Natural killer cell treated with Interleukin-12 subunit alpha and Interleukin-12 subunit beta and Interleukin-15 and Interleukin-18, amount 100 ng/mL, for 72 hours (primary cell): ENCODE results near the gene PRKACB. TPM values are rescaled to one million over a fixed set of nuclear protein-coding genes. Genes with fewer than 3 reads are reported as not detected.

ENCODE experiments used
- ATAC-seq, 2 donors: fragments of 150-1000 bp; cut with Tn5 transposase in 1 of 2; sonication (Bioruptor Pico), chemical (Tn5 transposase) in 1 of 2; 2 replicates each; pipeline ENCODE4 v1.10.0; 2021
- DNase-seq: peaks from one replicate; pipeline ENCODE4 v3.0.0; 2022; ENCODE audit warnings: low spot score
- H3K27ac Mint-ChIP-seq, 2 donors: 1 replicate in 1 of 2; 2 replicates in 1 of 2; pipeline ENCODE4 v1.8.0; 2022; ENCODE audit warnings: mixed read lengths in 2 of 2, mild to moderate bottlenecking in 1 of 2, moderate library complexity in 1 of 2
- H3K27me3 Mint-ChIP-seq, 2 donors: 1 replicate in 1 of 2; 2 replicates in 1 of 2; pipeline ENCODE4 v1.8.0; 2022; ENCODE audit warnings: mixed read lengths in 2 of 2
- H3K36me3 Mint-ChIP-seq: one replicate; pipeline ENCODE4 v1.8.0; 2022; ENCODE audit warnings: mixed read lengths
- H3K4me1 Mint-ChIP-seq, 2 donors: 1 replicate in 1 of 2; 2 replicates in 1 of 2; pipeline ENCODE4 v1.8.0; 2022; ENCODE audit warnings: low read depth in 2 of 2, mixed read lengths in 2 of 2, mild to moderate bottlenecking in 1 of 2
- H3K4me3 Mint-ChIP-seq: one replicate; pipeline ENCODE4 v1.8.0; 2022; ENCODE audit warnings: mixed read lengths
- H3K9me3 Mint-ChIP-seq: 2 replicates; pipeline ENCODE4 v1.8.0; 2022; ENCODE audit warnings: mixed read lengths
- total RNA-seq, 2 donors: library from RNA; stranded (reverse); gene quantifications; one replicate each; pipeline ENCODE4 v1.2.3, GENCODE V29; 2022

Gene PRKACB
- total RNA-seq, 2 donors from 2014 or later = 46.6 to 65.9 TPM

DNA sequence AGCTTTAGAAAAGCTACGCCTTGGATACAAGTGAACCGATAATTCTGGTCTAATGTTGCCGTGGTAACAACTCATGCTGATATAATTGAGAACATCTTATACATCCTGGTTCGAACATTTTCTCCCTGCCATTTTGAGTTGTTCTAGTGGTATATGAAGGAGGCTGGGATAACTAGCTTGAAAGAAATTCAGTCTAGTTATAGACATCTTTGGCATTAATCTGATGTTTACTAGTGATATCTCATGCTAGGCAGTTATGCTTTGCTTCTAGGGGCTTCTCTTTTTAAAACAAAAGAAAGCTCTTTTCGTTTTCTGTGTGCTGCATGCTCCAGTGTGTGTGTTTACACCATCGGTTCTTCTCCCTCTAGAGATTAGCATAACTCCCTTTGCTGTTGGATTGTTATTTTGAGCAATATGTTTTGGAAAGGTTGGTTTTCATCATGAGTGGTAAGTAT lies 20.5 kb downstream of the PRKACB start:
- Mint-ChIP-seq H3K9me3 (no peaks in the 10 kb centered on the region), H3K36me3 (peaks cover 4% of the 10 kb centered on the region), H3K4me3 (peak overlapping the region; percentile 84), H3K27me3 (no peaks in the 10 kb centered on the region), H3K4me1 (peaks cover 64 to 80% of the 10 kb centered on the region in 2 donors), H3K27ac (peak overlapping the region; percentile 77 to 85)
- peak in 1 of 2 donors; percentile 45 for ATAC-seq
- no peak for DNase-seq

DNA sequence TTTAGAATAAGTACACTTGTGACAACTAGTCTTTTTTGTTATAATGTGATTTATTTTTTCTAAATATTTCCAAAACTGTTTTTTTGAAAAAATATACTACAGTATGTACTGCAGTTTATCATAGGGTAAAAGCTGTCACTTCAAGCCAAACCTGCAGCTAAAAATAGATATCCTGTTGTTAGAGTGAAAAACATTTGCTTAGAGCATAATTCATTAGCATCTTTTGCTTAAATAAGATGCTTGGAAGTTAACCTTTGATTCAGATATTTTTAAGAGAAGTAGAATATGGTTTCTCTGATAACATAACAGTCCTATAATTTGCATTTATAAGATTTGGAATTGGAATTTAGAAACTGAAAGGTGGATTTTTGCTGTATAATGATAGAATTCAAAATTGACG lies 21.5 kb downstream of the PRKACB start:
- no peak for ATAC-seq
- peak overlapping the region; percentile 79 to 84 for H3K27ac Mint-ChIP-seq
- H3K27me3 Mint-ChIP-seq = no peaks in the 10 kb centered on the region
- H3K4me1 Mint-ChIP-seq = peaks cover 68 to 80% of the 10 kb centered on the region in 2 donors
- H3K36me3 Mint-ChIP-seq = peaks cover 4% of the 10 kb centered on the region
- H3K4me3 Mint-ChIP-seq = peak overlapping the region; percentile 59
- no peaks in the 10 kb centered on the region for H3K9me3 Mint-ChIP-seq
- DNase-seq = no peak

GRCh38 chr1:84166797-84167196 lies 22.7 kb downstream of the PRKACB start:
- Mint-ChIP-seq H3K4me3 (peak overlapping the region; percentile 82), H3K27me3 (no peaks in the 10 kb centered on the region), H3K9me3 (no peaks in the 10 kb centered on the region), H3K27ac (peak overlapping the region; percentile 79 to 84), H3K36me3 (peaks cover 4% of the 10 kb centered on the region), H3K4me1 (peaks cover 64 to 77% of the 10 kb centered on the region in 2 donors)
- ATAC-seq (peak; percentile 56 to 83), DNase-seq (no peak)

DNA sequence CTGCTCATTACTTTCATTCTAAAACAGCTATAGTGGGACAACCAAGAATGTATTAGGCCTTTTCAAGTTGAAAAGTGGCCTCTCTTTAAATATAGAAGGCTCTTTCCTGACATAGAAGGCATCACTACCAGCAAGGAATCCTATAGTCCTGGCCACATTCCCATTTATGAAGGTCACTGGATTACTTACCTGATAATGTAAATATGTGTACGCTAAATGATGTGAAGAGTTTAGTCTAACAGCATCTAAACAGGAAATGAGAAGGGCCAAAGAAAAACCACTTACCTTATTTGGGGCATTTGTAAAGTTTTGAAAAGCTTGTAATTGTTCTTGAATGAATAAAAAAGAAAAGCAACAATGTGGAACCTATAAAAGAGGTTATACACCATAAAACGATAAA lies 24.7 kb downstream of the PRKACB start:
- H3K27ac Mint-ChIP-seq = peak overlapping the region; percentile 79 to 84
- H3K36me3 Mint-ChIP-seq = peaks cover under 1% of the 10 kb centered on the region
- peak overlapping the region; percentile 51 for H3K4me3 Mint-ChIP-seq
- DNase-seq (no peak), ATAC-seq (no peak)
- H3K27me3 Mint-ChIP-seq = no peaks in the 10 kb centered on the region
- no peaks in the 10 kb centered on the region for H3K9me3 Mint-ChIP-seq
- H3K4me1 Mint-ChIP-seq = peaks cover 48 to 63% of the 10 kb centered on the region in 2 donors

- Mint-ChIP-seq H3K36me3 (peaks cover 7% of the 10 kb centered on the region), H3K9me3 (no peaks in the 10 kb centered on the region), H3K27me3 (no peaks in the 10 kb centered on the region), H3K4me3 (no peak overlapping the region), H3K4me1 (peaks cover 46 to 59% of the 10 kb centered on the region in 2 donors), H3K27ac (peak overlapping the region in 1 of 2 donors; percentile 79)
- no peak for DNase-seq
- no peak for ATAC-seq
Measured at GRCh38 chr1:84170171-84170570, 26.1 kb downstream of the PRKACB start.

DNA sequence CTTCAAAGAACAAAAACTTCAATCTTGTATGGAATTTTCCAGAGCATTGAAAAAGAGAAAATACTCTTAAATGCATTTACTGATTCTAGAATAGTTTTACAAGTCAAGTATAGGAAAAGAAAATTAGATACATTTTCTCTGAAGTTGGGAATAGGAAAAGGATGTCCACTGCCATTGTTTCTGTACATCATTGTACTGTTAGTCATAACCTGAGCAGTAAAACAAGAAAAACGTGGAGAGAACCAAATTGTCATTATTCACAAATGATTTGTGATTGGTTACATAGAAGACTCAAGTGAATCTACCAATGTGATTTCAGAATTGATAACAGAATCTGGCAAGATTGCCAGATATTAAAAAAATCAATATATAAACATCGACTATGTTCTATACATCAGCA lies 27.4 kb downstream of the PRKACB start:
- Mint-ChIP-seq H3K27me3 (no peaks in the 10 kb centered on the region), H3K4me3 (no peak overlapping the region), H3K27ac (no peak overlapping the region), H3K4me1 (peaks cover 44 to 58% of the 10 kb centered on the region in 2 donors), H3K9me3 (no peaks in the 10 kb centered on the region), H3K36me3 (peaks cover 7% of the 10 kb centered on the region)
- DNase-seq (no peak), ATAC-seq (no peak)

- H3K27me3 Mint-ChIP-seq = no peaks in the 10 kb centered on the region
- H3K27ac Mint-ChIP-seq = peak overlapping the region in 1 of 2 donors; percentile 3
- no peak overlapping the region for H3K4me3 Mint-ChIP-seq
Measured at GRCh38 chr1:84174051-84174556, 30.0 kb downstream of the PRKACB start.

GRCh38 chr1:84181350-84182005 lies 37.4 kb downstream of the PRKACB start:
- H3K4me1 Mint-ChIP-seq = peaks cover 6% of the 10 kb centered on the region in 2 donors

More at GRCh38 chr1:84174051-84174556, 30.0 kb downstream of the PRKACB start:
- Mint-ChIP-seq H3K9me3 (no peaks in the 10 kb centered on the region), H3K4me1 (peaks cover 25 to 38% of the 10 kb centered on the region in 2 donors), H3K36me3 (peaks cover 7% of the 10 kb centered on the region)
- ATAC-seq (no peak), DNase-seq (no peak)

GRCh38 chr1:84190455-84190854 lies 46.4 kb downstream of the PRKACB start:
- Mint-ChIP-seq H3K27ac (no peak overlapping the region), H3K36me3 (peaks cover 45% of the 10 kb centered on the region), H3K4me3 (no peak overlapping the region), H3K4me1 (peaks cover 0 to 4% of the 10 kb centered on the region in 2 donors), H3K27me3 (no peaks in the 10 kb centered on the region), H3K9me3 (no peaks in the 10 kb centered on the region)
- DNase-seq (no peak), ATAC-seq (no peak)

More at GRCh38 chr1:84181350-84182005, 37.4 kb downstream of the PRKACB start:
- Mint-ChIP-seq H3K27me3 (no peaks in the 10 kb centered on the region), H3K27ac (no peak overlapping the region), H3K9me3 (no peaks in the 10 kb centered on the region), H3K4me3 (no peak overlapping the region), H3K36me3 (peaks cover 3% of the 10 kb centered on the region)
- DNase-seq (no peak), ATAC-seq (no peak)

DNA sequence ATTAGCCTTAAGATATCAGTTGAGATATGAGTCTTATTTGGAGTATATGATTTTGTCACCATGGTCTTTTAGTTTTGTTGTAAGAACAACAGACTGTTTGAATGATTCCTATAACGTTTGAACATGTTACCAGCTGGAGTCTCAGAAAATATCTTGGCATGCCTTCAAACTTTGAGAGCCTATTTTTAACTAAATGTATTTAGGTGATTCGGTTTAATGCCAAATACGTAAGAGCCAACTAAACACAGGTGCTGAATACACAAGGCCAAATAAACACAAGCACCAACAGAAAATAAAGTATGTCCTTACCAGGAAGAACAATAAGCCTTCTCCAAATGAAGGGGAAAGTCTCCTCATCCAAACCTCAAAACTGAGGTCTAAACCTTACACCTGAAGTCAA lies 48.6 kb downstream of the PRKACB start:
- ATAC-seq (no peak), DNase-seq (no peak)
- Mint-ChIP-seq H3K27ac (no peak overlapping the region), H3K4me1 (peaks cover 0 to 4% of the 10 kb centered on the region in 2 donors), H3K27me3 (no peaks in the 10 kb centered on the region), H3K36me3 (peaks cover 39% of the 10 kb centered on the region), H3K9me3 (no peaks in the 10 kb centered on the region), H3K4me3 (no peak overlapping the region)

DNA sequence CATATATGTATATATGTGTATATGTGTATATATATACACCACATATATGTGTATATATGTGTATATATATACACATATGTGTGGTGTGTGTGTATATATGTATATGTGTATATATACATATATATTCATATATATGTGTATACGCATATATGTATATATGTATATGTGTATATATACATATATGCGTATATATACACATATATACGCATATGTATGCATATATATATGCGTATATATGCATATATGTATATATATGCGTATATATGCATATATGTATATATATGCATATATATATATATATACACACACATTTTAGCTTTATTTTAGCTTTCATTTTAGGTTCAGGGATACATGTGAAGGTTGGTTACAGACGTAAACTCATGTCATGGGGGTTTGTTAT lies 54.8 kb downstream of the PRKACB start:
- Mint-ChIP-seq H3K27me3 (no peaks in the 10 kb centered on the region), H3K27ac (no peak overlapping the region), H3K36me3 (peaks cover 24% of the 10 kb centered on the region), H3K4me3 (no peak overlapping the region), H3K9me3 (peaks cover 4% of the 10 kb centered on the region), H3K4me1 (peaks cover 0 to 6% of the 10 kb centered on the region in 2 donors)
- ATAC-seq = no peak
- no peak for DNase-seq

GRCh38 chr1:84199257-84199656 lies 55.2 kb downstream of the PRKACB start:
- no peaks in the 10 kb centered on the region for H3K27me3 Mint-ChIP-seq
- ATAC-seq (no peak), DNase-seq (no peak)
- no peak overlapping the region for H3K4me3 Mint-ChIP-seq
- H3K36me3 Mint-ChIP-seq = peaks cover 24% of the 10 kb centered on the region
- H3K27ac Mint-ChIP-seq = no peak overlapping the region
- peaks cover 0 to 6% of the 10 kb centered on the region in 2 donors for H3K4me1 Mint-ChIP-seq
- peaks cover 4% of the 10 kb centered on the region for H3K9me3 Mint-ChIP-seq

- peaks cover 4% of the 10 kb centered on the region for H3K9me3 Mint-ChIP-seq
- no peak for ATAC-seq
- H3K4me1 Mint-ChIP-seq = peaks cover 0 to 10% of the 10 kb centered on the region in 2 donors
- peak overlapping the region in 1 of 2 donors; percentile 40 for H3K27ac Mint-ChIP-seq
- DNase-seq = no peak
- H3K36me3 Mint-ChIP-seq = peaks cover 20% of the 10 kb centered on the region
- no peaks in the 10 kb centered on the region for H3K27me3 Mint-ChIP-seq
- H3K4me3 Mint-ChIP-seq = no peak overlapping the region
Measured at GRCh38 chr1:84202126-84202525, 58.1 kb downstream of the PRKACB start.

DNA sequence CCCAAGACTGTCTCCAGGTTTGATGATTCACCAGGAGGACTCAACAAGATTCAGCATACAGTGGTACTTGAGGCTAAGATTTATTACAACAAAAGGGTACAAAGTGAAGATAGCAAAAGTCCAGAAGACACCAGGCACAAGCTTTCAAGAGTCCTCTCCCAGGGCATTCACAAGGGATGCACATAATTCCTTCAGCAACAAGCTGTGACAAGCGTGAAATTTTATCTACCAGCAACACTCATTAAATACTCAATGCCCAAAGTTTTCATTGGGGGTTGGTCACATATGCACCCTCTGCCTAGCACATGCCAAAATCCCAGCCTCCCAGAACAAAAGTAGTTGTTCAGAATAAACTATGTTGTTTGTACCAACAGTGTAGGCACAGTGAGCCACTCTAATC lies 62.3 kb downstream of the PRKACB start:
- Mint-ChIP-seq H3K4me3 (no peak overlapping the region), H3K4me1 (peaks cover 7 to 10% of the 10 kb centered on the region in 2 donors), H3K27me3 (no peaks in the 10 kb centered on the region), H3K9me3 (no peaks in the 10 kb centered on the region), H3K27ac (no peak overlapping the region), H3K36me3 (peaks cover 7% of the 10 kb centered on the region)
- no peak for ATAC-seq
- DNase-seq = no peak
